Neural cell (in vitro differentiated cells): ENCODE measurements around the gene DNAI1. TPM values are rescaled to one million over a fixed set of nuclear protein-coding genes. Genes with fewer than 3 reads are reported as not detected.

ENCODE experiments used
- H2AFZ ChIP-seq: fragments of 200-600, 300-800 bp; sonication (generic), shearing (Covaris generic); 2 replicates; pipeline ENCODE4 v1.6.0; 2014; ENCODE audit warnings: low read depth, mild to moderate bottlenecking, antibody characterized with exemption, low read length, moderate library complexity
- H3F3A ChIP-seq: fragments of 200-600 bp; shearing (Covaris generic); 2 replicates; pipeline ENCODE4 v1.6.1; 2016; ENCODE audit warnings: mild to moderate bottlenecking, moderate library complexity, mixed read lengths, antibody characterized with exemption, low read length; ENCODE audit not compliant: insufficient read depth, poor library complexity, severe bottlenecking
- H3K27ac ChIP-seq: fragments of 200-600, 300-800 bp; sonication (generic), shearing (Covaris generic); 2 replicates; pipeline ENCODE4 v1.5.1; 2014; ENCODE audit warnings: mild to moderate bottlenecking, low read length, moderate library complexity
- H3K27me3 ChIP-seq: fragments of 300-800, 200-600 bp; sonication (generic), shearing (Covaris generic); 2 replicates; pipeline ENCODE4 v1.6.0; 2014; ENCODE audit warnings: mild to moderate bottlenecking, low read depth, low read length, moderate library complexity; ENCODE audit not compliant: insufficient read depth
- H3K36me3 ChIP-seq: fragments of 300-800, 200-600 bp; sonication (generic), shearing (Covaris generic); 2 replicates; pipeline ENCODE4 v1.5.1; 2014; ENCODE audit warnings: mild to moderate bottlenecking, antibody characterized with exemption, low read length, moderate library complexity; ENCODE audit not compliant: insufficient read depth
- H3K4me2 ChIP-seq: fragments of 300-800, 200-600 bp; sonication (generic), shearing (Covaris generic); 2 replicates; pipeline ENCODE4 v1.6.0; 2014; ENCODE audit warnings: mild to moderate bottlenecking, low read length
- H3K4me3 ChIP-seq: fragments of 300-800, 200-600 bp; sonication (generic), shearing (Covaris generic); 2 replicates; pipeline ENCODE4 v1.5.1; 2014; ENCODE audit warnings: mild to moderate bottlenecking, low read length, moderate library complexity
- H3K79me2 ChIP-seq: fragments of 200-600 bp; shearing (Covaris generic); replicated peaks from 2 replicates; pipeline ENCODE4 v1.6.0; 2014; ENCODE audit warnings: mild to moderate bottlenecking, low read length, moderate library complexity; ENCODE audit not compliant: insufficient read depth
- H3K9ac ChIP-seq: fragments of 300-800, 200-600 bp; sonication (generic), shearing (Covaris generic); 2 replicates; pipeline ENCODE4 v1.6.1; 2016; ENCODE audit warnings: mild to moderate bottlenecking, low read length, mixed read lengths
- H3K9me2 ChIP-seq: fragments of 200-600 bp; shearing (Covaris generic); 2 replicates; pipeline ENCODE4 v1.6.1; 2016; ENCODE audit warnings: mild to moderate bottlenecking, low read length, mixed read lengths; ENCODE audit not compliant: insufficient read depth
- H3K9me3 ChIP-seq: fragments of 200-600, 300-800 bp; sonication (generic), shearing (Covaris generic); 2 replicates; pipeline ENCODE4 v1.6.1; 2016; ENCODE audit warnings: mild to moderate bottlenecking, mixed run types, low read length, moderate library complexity, mixed read lengths
- H4K20me1 ChIP-seq: fragments of 200-600 bp; shearing (Covaris generic); 2 replicates; pipeline ENCODE4 v1.6.1; 2016; ENCODE audit warnings: mild to moderate bottlenecking, mixed run types; ENCODE audit not compliant: insufficient read depth
- EP300 ChIP-seq: fragments of 450-650 bp; conservative IDR thresholded peaks from 2 replicates; pipeline ENCODE4 v1.6.1; 2014; ENCODE audit warnings: antibody characterized with exemption, mild to moderate bottlenecking, moderate library complexity; ENCODE audit not compliant: poor library complexity, severe bottlenecking
- EZH2 ChIP-seq: fragments of 200-600, 300-800 bp; shearing (Covaris generic), sonication (generic); IDR thresholded peaks from 2 replicates; pipeline ENCODE4 v1.6.1; 2014; ENCODE audit warnings: antibody characterized with exemption, low read length, borderline replicate concordance, mild to moderate bottlenecking; ENCODE audit not compliant: insufficient read depth, poor library complexity, severe bottlenecking
- MXI1 ChIP-seq: fragments of 450-650 bp; conservative IDR thresholded peaks from 2 replicates; pipeline ENCODE4 v1.6.1; 2014; ENCODE audit warnings: antibody characterized with exemption, mild to moderate bottlenecking; ENCODE audit not compliant: poor library complexity, severe bottlenecking
- POLR2AphosphoS5 ChIP-seq: IDR thresholded peaks from 2 replicates; pipeline ENCODE4 v1.6.1; 2012
- RAD21 ChIP-seq: fragments of 450-650 bp; conservative IDR thresholded peaks from 2 replicates; pipeline ENCODE4 v1.6.1; 2014; ENCODE audit warnings: antibody characterized with exemption, mild to moderate bottlenecking, moderate library complexity
- SMC3 ChIP-seq: fragments of 450-650 bp; conservative IDR thresholded peaks from 2 replicates; pipeline ENCODE4 v1.6.1; 2014; ENCODE audit warnings: antibody characterized with exemption, mild to moderate bottlenecking, moderate library complexity; ENCODE audit not compliant: poor library complexity
- TAF1 ChIP-seq: IDR thresholded peaks from 2 replicates; pipeline ENCODE4 v1.6.1; 2012; ENCODE audit warnings: low read depth
- polyA plus RNA-seq: library from polyadenylated mRNA; depleted of rRNA; stranded (reverse); fragments of >200 nt; gene quantifications from 2 replicates; pipeline ENCODE4 v1.2.3, GENCODE V29; 2014
- TF ChIP-seq, protein P1 (sequence below): IDR thresholded peaks from 2 replicates; pipeline ENCODE4 v1.6.1; 2012; ENCODE audit warnings: borderline replicate concordance
- TF ChIP-seq, protein P2 (sequence below): fragments of 450-650 bp; IDR thresholded peaks from 2 replicates; pipeline ENCODE4 v1.5.1; 2014; ENCODE audit warnings: antibody characterized with exemption, mild to moderate bottlenecking, moderate library complexity; ENCODE audit not compliant: poor library complexity, severe bottlenecking

Gene DNAI1
- polyA plus RNA-seq, 1 donor from 2014 or later = 0.99 TPM

DNA sequence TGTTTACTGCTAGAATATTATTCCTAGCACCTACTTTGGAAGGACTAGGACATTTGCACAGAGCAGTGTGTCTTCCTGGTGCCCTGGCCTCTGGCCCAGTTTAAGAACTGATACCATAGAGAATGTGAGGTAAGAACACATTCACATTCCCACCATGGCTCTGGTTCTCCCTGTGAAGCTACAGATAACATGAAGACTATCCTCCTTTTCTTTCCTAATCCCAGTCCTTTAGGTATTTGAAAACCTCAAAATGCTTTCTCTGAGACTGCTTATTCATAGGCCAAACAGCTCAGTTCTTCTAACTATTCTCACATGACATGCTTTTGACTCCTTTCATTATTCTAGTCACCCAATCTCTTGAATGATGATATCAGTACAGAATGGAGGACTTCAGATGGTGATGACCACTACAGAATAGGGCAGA, 12.1 kb upstream of the DNAI1 start:
- no peaks in the 10 kb centered on the region for H3F3A ChIP-seq
- H3K79me2 ChIP-seq = peaks cover 22% of the 10 kb centered on the region
- TF ChIP-seq SMC3 (no peak), EZH2 (no peak), RAD21 (no peak), EP300 (no peak), TAF1 (no peak), POLR2AphosphoS5 (no peak), MXI1 (no peak)
- TF ChIP-seq, protein P1, sequence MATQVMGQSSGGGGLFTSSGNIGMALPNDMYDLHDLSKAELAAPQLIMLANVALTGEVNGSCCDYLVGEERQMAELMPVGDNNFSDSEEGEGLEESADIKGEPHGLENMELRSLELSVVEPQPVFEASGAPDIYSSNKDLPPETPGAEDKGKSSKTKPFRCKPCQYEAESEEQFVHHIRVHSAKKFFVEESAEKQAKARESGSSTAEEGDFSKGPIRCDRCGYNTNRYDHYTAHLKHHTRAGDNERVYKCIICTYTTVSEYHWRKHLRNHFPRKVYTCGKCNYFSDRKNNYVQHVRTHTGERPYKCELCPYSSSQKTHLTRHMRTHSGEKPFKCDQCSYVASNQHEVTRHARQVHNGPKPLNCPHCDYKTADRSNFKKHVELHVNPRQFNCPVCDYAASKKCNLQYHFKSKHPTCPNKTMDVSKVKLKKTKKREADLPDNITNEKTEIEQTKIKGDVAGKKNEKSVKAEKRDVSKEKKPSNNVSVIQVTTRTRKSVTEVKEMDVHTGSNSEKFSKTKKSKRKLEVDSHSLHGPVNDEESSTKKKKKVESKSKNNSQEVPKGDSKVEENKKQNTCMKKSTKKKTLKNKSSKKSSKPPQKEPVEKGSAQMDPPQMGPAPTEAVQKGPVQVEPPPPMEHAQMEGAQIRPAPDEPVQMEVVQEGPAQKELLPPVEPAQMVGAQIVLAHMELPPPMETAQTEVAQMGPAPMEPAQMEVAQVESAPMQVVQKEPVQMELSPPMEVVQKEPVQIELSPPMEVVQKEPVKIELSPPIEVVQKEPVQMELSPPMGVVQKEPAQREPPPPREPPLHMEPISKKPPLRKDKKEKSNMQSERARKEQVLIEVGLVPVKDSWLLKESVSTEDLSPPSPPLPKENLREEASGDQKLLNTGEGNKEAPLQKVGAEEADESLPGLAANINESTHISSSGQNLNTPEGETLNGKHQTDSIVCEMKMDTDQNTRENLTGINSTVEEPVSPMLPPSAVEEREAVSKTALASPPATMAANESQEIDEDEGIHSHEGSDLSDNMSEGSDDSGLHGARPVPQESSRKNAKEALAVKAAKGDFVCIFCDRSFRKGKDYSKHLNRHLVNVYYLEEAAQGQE = no peak
- TF ChIP-seq, protein P2, sequence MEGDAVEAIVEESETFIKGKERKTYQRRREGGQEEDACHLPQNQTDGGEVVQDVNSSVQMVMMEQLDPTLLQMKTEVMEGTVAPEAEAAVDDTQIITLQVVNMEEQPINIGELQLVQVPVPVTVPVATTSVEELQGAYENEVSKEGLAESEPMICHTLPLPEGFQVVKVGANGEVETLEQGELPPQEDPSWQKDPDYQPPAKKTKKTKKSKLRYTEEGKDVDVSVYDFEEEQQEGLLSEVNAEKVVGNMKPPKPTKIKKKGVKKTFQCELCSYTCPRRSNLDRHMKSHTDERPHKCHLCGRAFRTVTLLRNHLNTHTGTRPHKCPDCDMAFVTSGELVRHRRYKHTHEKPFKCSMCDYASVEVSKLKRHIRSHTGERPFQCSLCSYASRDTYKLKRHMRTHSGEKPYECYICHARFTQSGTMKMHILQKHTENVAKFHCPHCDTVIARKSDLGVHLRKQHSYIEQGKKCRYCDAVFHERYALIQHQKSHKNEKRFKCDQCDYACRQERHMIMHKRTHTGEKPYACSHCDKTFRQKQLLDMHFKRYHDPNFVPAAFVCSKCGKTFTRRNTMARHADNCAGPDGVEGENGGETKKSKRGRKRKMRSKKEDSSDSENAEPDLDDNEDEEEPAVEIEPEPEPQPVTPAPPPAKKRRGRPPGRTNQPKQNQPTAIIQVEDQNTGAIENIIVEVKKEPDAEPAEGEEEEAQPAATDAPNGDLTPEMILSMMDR = no peak
- H3K27me3 ChIP-seq = no peaks in the 10 kb centered on the region
- H3K27ac ChIP-seq = no peak overlapping the region
- no peaks in the 10 kb centered on the region for H4K20me1 ChIP-seq
- H3K9ac ChIP-seq = no peak overlapping the region
- H3K9me2 ChIP-seq = no peaks in the 10 kb centered on the region
- H3K9me3 ChIP-seq = no peaks in the 10 kb centered on the region
- H3K4me2 ChIP-seq = no peak overlapping the region
- H3K36me3 ChIP-seq = no peaks in the 10 kb centered on the region
- H2AFZ ChIP-seq = no peak overlapping the region
- H3K4me3 ChIP-seq = no peak overlapping the region

DNA sequence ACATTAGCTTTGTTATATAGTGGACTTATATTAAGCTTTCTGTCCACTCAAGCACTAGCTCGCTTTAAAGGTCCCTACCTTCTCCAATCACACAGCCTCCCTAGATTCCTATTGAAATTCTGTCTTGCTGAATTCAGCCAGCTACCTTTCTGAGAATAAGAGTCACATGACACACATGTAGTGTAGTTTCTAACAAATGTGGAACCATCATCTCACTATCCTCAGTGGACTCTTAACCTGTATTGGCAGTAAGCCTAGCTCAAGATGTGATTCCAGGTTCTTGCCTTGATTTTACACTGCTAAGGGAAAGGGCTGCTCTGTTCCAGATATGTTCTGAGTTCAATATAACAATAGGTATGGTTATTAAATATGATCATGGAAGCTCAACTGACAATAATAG, 11.7 kb upstream of the DNAI1 start:
- Histone ChIP-seq H2AFZ (no peak overlapping the region), H3K9me3 (no peaks in the 10 kb centered on the region), H3K4me3 (no peak overlapping the region), H4K20me1 (no peaks in the 10 kb centered on the region), H3K9me2 (no peaks in the 10 kb centered on the region), H3K79me2 (peaks cover 22% of the 10 kb centered on the region), H3K27me3 (no peaks in the 10 kb centered on the region), H3K4me2 (no peak overlapping the region), H3K27ac (no peak overlapping the region), H3K9ac (no peak overlapping the region), H3F3A (no peaks in the 10 kb centered on the region), H3K36me3 (no peaks in the 10 kb centered on the region)
- TF ChIP-seq RAD21 (no peak), MXI1 (no peak)
- TF ChIP-seq, protein P2 = no peak
